H1 (cell line): ENCODE data around the gene ELOVL1. TPM values are rescaled to one million over a fixed set of nuclear protein-coding genes. Genes with fewer than 3 reads are reported as not detected.

ENCODE experiments used
- CTCF ChIA-PET: fragments of 300-600 bp; sonication (Branson Sonifier 250); formaldehyde crosslinking; loops from one replicate; lab custom pipeline; 2021; ENCODE audit not compliant: partially characterized antibody; lab: Charles Lee
- POLR2A ChIA-PET: fragments of 300-600 bp; sonication (Branson Sonifier 250); formaldehyde crosslinking; loops from one replicate; lab custom pipeline; 2021; ENCODE audit warnings: inconsistent platforms; ENCODE audit not compliant: partially characterized antibody; lab: Charles Lee
- DNase-seq, 2 experiments: peaks; one replicate each; pipeline versions ENCODE4 v3.0.0 to v3.0.0-alpha.2; 2010 to 2022; ENCODE audit warnings: low spot score in 2 of 2, low read depth in 1 of 2, mixed read lengths in 1 of 2
- FAIRE-seq: peaks from 2 replicates; lab custom pipeline; 2011; peaks lifted over from hg19 to GRCh38; lab: Jason Lieb, UNC
- H2AFZ ChIP-seq: 2 replicates; pipeline ENCODE4 v1.8.1; 2012; ENCODE audit warnings: low read length, inconsistent platforms
- H2AK5ac ChIP-seq: 2 replicates; pipeline ENCODE4 v1.6.1; 2013; ENCODE audit warnings: low read depth, low read length
- H2BK120ac ChIP-seq: replicated peaks from 2 replicates; pipeline ENCODE3; 2013; ENCODE audit warnings: low read depth, low read length, inconsistent platforms
- H2BK12ac ChIP-seq: 2 replicates; pipeline ENCODE4 v1.6.1; 2013; ENCODE audit warnings: low read depth, low read length
- H2BK15ac ChIP-seq: 2 replicates; pipeline ENCODE4 v1.6.1; 2013; ENCODE audit warnings: low read length
- H2BK20ac ChIP-seq: 2 replicates; pipeline ENCODE4 v1.6.1; 2013; ENCODE audit warnings: low read length
- H2BK5ac ChIP-seq: 2 replicates; pipeline ENCODE4 v1.6.1; 2013; ENCODE audit warnings: low read depth, low read length
- H3K14ac ChIP-seq: 2 replicates; pipeline ENCODE4 v1.6.1; 2013; ENCODE audit warnings: inconsistent platforms; ENCODE audit not compliant: insufficient read length
- H3K18ac ChIP-seq: 2 replicates; pipeline ENCODE4 v1.6.1; 2013; ENCODE audit warnings: low read length; ENCODE audit errors: extremely low read depth
- H3K23ac ChIP-seq: 2 replicates; pipeline ENCODE4 v1.6.1; 2013; ENCODE audit warnings: inconsistent platforms; ENCODE audit not compliant: insufficient read length
- H3K23me2 ChIP-seq: 2 replicates; pipeline ENCODE4 v1.6.1; 2013; ENCODE audit warnings: low read depth, low read length
- H3K27ac ChIP-seq: 2 replicates; pipeline ENCODE4 v1.6.1; 2011; ENCODE audit warnings: low read depth, low read length, inconsistent platforms
- H3K27me3 ChIP-seq, 4 experiments: replicated peaks in 1 of 4; 1 replicate in 1 of 4; 2 replicates in 3 of 4; pipeline versions ENCODE4 v1.6.1 to v1.8.1; 2011 to 2013; ENCODE audit warnings: low read length in 3 of 4, mild to moderate bottlenecking in 3 of 4, inconsistent platforms in 2 of 4, mixed read lengths in 2 of 4, moderate library complexity in 1 of 4; ENCODE audit not compliant: control insufficient read depth in 3 of 4, insufficient read depth in 3 of 4; ENCODE audit errors: extremely low read depth in 1 of 4
- H3K36me3 ChIP-seq, 4 experiments: 2 replicates each; pipeline versions ENCODE4 v1.6.1 to v1.8.1; 2011 to 2013; ENCODE audit warnings: mild to moderate bottlenecking in 4 of 4, low read length in 3 of 4, moderate library complexity in 2 of 4, control low read depth in 1 of 4, inconsistent platforms in 1 of 4; ENCODE audit not compliant: insufficient read depth in 4 of 4, control insufficient read depth in 2 of 4
- H3K4ac ChIP-seq: replicated peaks from 2 replicates; pipeline ENCODE3; 2013; ENCODE audit warnings: low read length, low read depth, mixed read lengths, inconsistent platforms; ENCODE audit not compliant: insufficient read length
- H3K4me1 ChIP-seq, 4 experiments: replicated peaks in 1 of 4; 1 replicate in 1 of 4; 2 replicates in 3 of 4; pipeline versions ENCODE4 v1.6.1 to v1.8.1; 2011 to 2013; ENCODE audit warnings: low read length in 3 of 4, inconsistent platforms in 2 of 4, mixed read lengths in 1 of 4; ENCODE audit not compliant: insufficient read depth in 4 of 4, control insufficient read depth in 3 of 4
- H3K4me2 ChIP-seq, 2 experiments: 2 replicates each; pipeline versions ENCODE4 v1.6.1 to v1.8.1; 2011 to 2013; ENCODE audit warnings: low read depth in 2 of 2, low read length in 2 of 2, control low read depth in 1 of 2, inconsistent platforms in 1 of 2, mild to moderate bottlenecking in 1 of 2; ENCODE audit not compliant: insufficient read depth in 1 of 2
- H3K4me3 ChIP-seq, 4 experiments: fragments of 200-600, 300-600 bp in 1 of 4; sonication (generic), shearing (Covaris generic), sonication (Bioruptor Twin) in 1 of 4; 2 replicates each; pipeline versions ENCODE4 v1.5.1 to v1.8.1; 2011 to 2016; ENCODE audit warnings: low read length in 4 of 4, low read depth in 3 of 4, control low read depth in 2 of 4, inconsistent platforms in 2 of 4, mild to moderate bottlenecking in 2 of 4, mixed read lengths in 1 of 4, moderate library complexity in 1 of 4; ENCODE audit not compliant: insufficient read depth in 2 of 4; ENCODE audit errors: extremely low read depth in 1 of 4
- H3K56ac ChIP-seq: replicated peaks from 2 replicates; pipeline ENCODE3; 2013; ENCODE audit warnings: low read depth, mild to moderate bottlenecking, mixed read lengths, low read length, inconsistent platforms; ENCODE audit not compliant: insufficient read length
- H3K79me1 ChIP-seq: 2 replicates; pipeline ENCODE4 v1.6.1; 2013; ENCODE audit warnings: low read depth, low read length, control low read depth
- H3K79me2 ChIP-seq, 2 experiments: 2 replicates each; pipeline versions ENCODE4 v1.6.1 to v1.8.1; 2012 to 2013; ENCODE audit warnings: low read length in 2 of 2, mild to moderate bottlenecking in 2 of 2, inconsistent platforms in 1 of 2; ENCODE audit not compliant: insufficient read depth in 2 of 2, control insufficient read depth in 1 of 2
- H3K9ac ChIP-seq, 4 experiments: replicated peaks in 1 of 4; 1 replicate in 1 of 4; 2 replicates in 3 of 4; pipeline versions ENCODE4 v1.6.1 to v1.8.1; 2011 to 2013; ENCODE audit warnings: low read depth in 3 of 4, low read length in 3 of 4, control low read depth in 2 of 4, mild to moderate bottlenecking in 2 of 4, moderate library complexity in 2 of 4, inconsistent platforms in 1 of 4; ENCODE audit errors: extremely low read depth in 1 of 4
- H3K9me3 ChIP-seq, 2 experiments: 2 replicates each; pipeline versions ENCODE4 v1.6.1 to v1.8.1; 2012 to 2013; ENCODE audit warnings: mild to moderate bottlenecking in 2 of 2, moderate library complexity in 2 of 2, control low read depth in 1 of 2, inconsistent platforms in 1 of 2, low read depth in 1 of 2, low read length in 1 of 2, mixed read lengths in 1 of 2; ENCODE audit not compliant: insufficient read depth in 2 of 2
- H4K20me1 ChIP-seq, 2 experiments: replicated peaks in 1 of 2; 2 replicates each; pipeline versions ENCODE3 to v1.8.1; 2011 to 2013; ENCODE audit warnings: inconsistent platforms in 2 of 2, low read length in 2 of 2, mild to moderate bottlenecking in 1 of 2; ENCODE audit not compliant: insufficient read depth in 2 of 2, control insufficient read depth in 1 of 2
- H4K5ac ChIP-seq: 2 replicates; pipeline ENCODE4 v1.6.1; 2013; ENCODE audit warnings: low read length, low read depth, mixed read lengths, inconsistent platforms; ENCODE audit not compliant: insufficient read length
- H4K8ac ChIP-seq: 2 replicates; pipeline ENCODE4 v1.8.0; 2013; ENCODE audit warnings: mild to moderate bottlenecking, moderate library complexity, low read length, inconsistent platforms; ENCODE audit not compliant: insufficient read depth; ENCODE audit errors: extremely low read depth
- H4K91ac ChIP-seq: replicated peaks from 2 replicates; pipeline ENCODE3; 2013; ENCODE audit warnings: low read length, mixed read lengths, inconsistent platforms; ENCODE audit not compliant: insufficient read length
- BCL11A ChIP-seq, 2 experiments: IDR thresholded peaks; one replicate each; pipeline ENCODE4 v1.6.1; 2011; ENCODE audit warnings: low read depth in 2 of 2, low read length in 2 of 2, mild to moderate bottlenecking in 2 of 2
- POU5F1 ChIP-seq: IDR thresholded peaks from 2 replicates; pipeline ENCODE4 v1.6.1; 2011; ENCODE audit warnings: low read depth, mild to moderate bottlenecking, low read length, moderate library complexity
- WGBS, 2 experiments: shearing (Covaris generic) in 1 of 2; methylation state at CpG; one replicate each; pipeline versions ENCODE4 v1.1.6 to v1.1.7; 2013 to 2015; ENCODE audit warnings: low lambda C conversion rate in 2 of 2, mixed read lengths in 2 of 2, inconsistent platforms in 1 of 2, low coverage in 1 of 2, missing lambda C conversion rate in 1 of 2; ENCODE audit not compliant: insufficient replicate concordance in 2 of 2, insufficient coverage in 1 of 2, insufficient read length in 1 of 2; ENCODE audit errors: extremely low coverage in 1 of 2, missing lambda C conversion rate in 1 of 2; 5-methylcytosine and 5-hydroxymethylcytosine counted together
- microRNA-seq, 2 experiments: library from miRNA; unstranded; fragments of <30 nt; microRNA quantifications; one replicate each; pipeline versions ENCODE4 to v1.2.0, GENCODE V29; 2016 to 2020; ENCODE audit warnings: borderline microRNAs expressed in 2 of 2, borderline number of aligned reads in 2 of 2, borderline replicate concordance in 1 of 2
- polyA plus RNA-seq, 7 experiments: library from polyadenylated mRNA; depleted of rRNA in 3 of 7; stranded (reverse) in 5 of 7; unstranded in 2 of 7; fragments of >200 nt in 5 of 7; fragments of 200-250 nt in 2 of 7; gene quantifications; 1 replicate in 5 of 7; 2 replicates in 1 of 7; 4 replicates in 1 of 7; pipeline versions ENCODE4 v1.2.1 to v1.2.3, GENCODE V29; 2011 to 2013; ENCODE audit warnings: missing spikeins in 2 of 7, mixed read lengths in 2 of 7
- total RNA-seq: library from RNA; stranded (reverse); fragmentation: NEBNext Ultra II Directional; extraction: Animal tissue kit (Norgen Biotek cat#: 25700); gene quantifications from 2 replicates; pipeline ENCODE4 v1.2.1, GENCODE V29; 2021

The ELOVL1 gene
- total and polyA plus RNA-seq, 2 of the 8 experiments (the other 6 are each of a cell fraction or from before 2014, with no cell fraction given): 28.5 to 68.1 TPM

DNA sequence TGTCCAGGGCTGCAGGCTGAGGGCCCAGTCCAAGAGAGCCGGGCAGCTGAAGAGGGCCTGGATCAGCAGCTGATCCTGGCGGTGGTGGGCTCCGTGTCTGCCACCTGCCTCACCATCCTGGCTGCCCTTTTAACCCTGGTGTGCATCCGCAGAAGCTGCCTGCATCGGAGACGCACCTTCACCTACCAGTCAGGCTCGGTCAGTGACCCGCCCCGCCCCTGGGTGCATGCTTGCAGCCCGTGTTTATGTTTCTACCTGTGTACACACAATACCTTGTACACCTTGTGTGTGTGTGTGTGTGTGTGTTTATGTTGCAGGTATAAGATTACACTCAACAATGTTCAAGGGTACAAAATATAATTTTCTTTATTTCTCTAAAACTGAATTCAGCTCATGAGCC lies 54.0 kb downstream of the ELOVL1 start:
- Histone ChIP-seq H3K79me1 (no peaks in the 10 kb centered on the region), H2AFZ (no peak overlapping the region), H3K23ac (no peak overlapping the region), H4K20me1 (no peaks in the 10 kb centered on the region), H4K8ac (no peak overlapping the region), H3K9ac (no peak overlapping the region), H2BK5ac (no peak overlapping the region), H3K4me3 (no peak overlapping the region), H2BK12ac (no peak overlapping the region), H3K9me3 (no peaks in the 10 kb centered on the region), H2BK15ac (no peak overlapping the region), H3K79me2 (no peaks in the 10 kb centered on the region), H3K4me2 (no peak overlapping the region), H4K91ac (no peak overlapping the region), H3K27me3 (no peaks in the 10 kb centered on the region; a peak in 1 of 7 replicates), H3K4me1 (peaks cover 0 to 5% (median 0%) of the 10 kb centered on the region in 4 experiments; a peak in 1 of 7 replicates), H2BK20ac (no peak overlapping the region), H3K27ac (no peak overlapping the region), H2AK5ac (no peak overlapping the region), H3K36me3 (no peaks in the 10 kb centered on the region), H3K14ac (no peak overlapping the region), H3K56ac (no peak overlapping the region), H3K23me2 (no peaks in the 10 kb centered on the region), H3K4ac (no peak overlapping the region), H3K18ac (no peak overlapping the region), H2BK120ac (no peak overlapping the region), H4K5ac (no peak overlapping the region)
- no peak for TF ChIP-seq POU5F1
- no peak for TF ChIP-seq BCL11A (IDR thresholded peaks at IDR 0.05; ENCODE audit: low read depth in 2 of 2, low read length in 2 of 2)
- ChIA-PET POLR2A (interaction anchor here (0.8 to 1.1 kb wide), 2 partner anchors 44 to 45 kb away, joined by 3 to 4 read pairs; partner anchors contain the start of gene CDC20), CTCF (interaction anchor here (0.7 to 0.9 kb wide), 3 partner anchors 9 to 77 kb away, joined by 3 read pairs; no protein-coding TSS in a partner anchor)
- no peak for DNase-seq
- WGBS, 2 experiments: 91% methylated on average over 8 of the region's 10 CpGs; no CpG with 5 or more reads in 1 of the 2 experiments
- FAIRE-seq: no peak

Small RNAs within 50 kb of the gene (microRNA-seq; reads per million reads assigned to microRNA genes)
- 0.20 to 0.23 reads per million in 2 experiments for gene MIR6734

Other genes with a start within 250 kb of the ELOVL1 start
- gene EBNA1BP2, start 195.7 kb downstream of the ELOVL1 start, total RNA-seq: 102 and 104 TPM in 2 replicates
- gene EBNA1BP2, start 195.7 kb downstream of the ELOVL1 start, polyA plus RNA-seq (2011; rRNA removed): 31.0 and 46.0 TPM in 2 replicates
- gene CFAP57, start 195.7 kb downstream of the ELOVL1 start, total RNA-seq: 0.23 and 0.80 TPM in 2 replicates
- 0.20 and 0.36 TPM in 2 replicates for gene CFAP57, start 195.7 kb downstream of the ELOVL1 start, polyA plus RNA-seq (2011; rRNA removed)
- gene TMEM125, start 98.0 kb downstream of the ELOVL1 start, total RNA-seq: 24.6 and 26.5 TPM in 2 replicates
- gene TMEM125, start 98.0 kb downstream of the ELOVL1 start, polyA plus RNA-seq (2011; rRNA removed): 46.7 and 54.2 TPM in 2 replicates
- 10.6 and 12.0 TPM in 2 replicates for gene C1orf210, start 82.4 kb downstream of the ELOVL1 start, total RNA-seq
- gene C1orf210, start 82.4 kb downstream of the ELOVL1 start, polyA plus RNA-seq (2011; rRNA removed): 27.9 and 29.9 TPM in 2 replicates
- 2.2 and 2.7 TPM in 2 replicates for gene TIE1, start 67.0 kb downstream of the ELOVL1 start, total RNA-seq
- 0.74 and 1.5 TPM in 2 replicates for gene TIE1, start 67.0 kb downstream of the ELOVL1 start, polyA plus RNA-seq (2011; rRNA removed)
- gene MPL, start 30.2 kb downstream of the ELOVL1 start, total RNA-seq: not detected in 2 replicates
- 0.08 and 0.11 TPM in 2 replicates for gene MPL, start 30.2 kb downstream of the ELOVL1 start, polyA plus RNA-seq (2011; rRNA removed)
- gene CDC20, start 9.0 kb downstream of the ELOVL1 start, total RNA-seq: 221 and 252 TPM in 2 replicates
- 214 and 350 TPM in 2 replicates for gene CDC20, start 9.0 kb downstream of the ELOVL1 start, polyA plus RNA-seq (2011; rRNA removed)
- 19.5 and 20.6 TPM in 2 replicates for gene MED8, start 21.8 kb upstream of the ELOVL1 start, total RNA-seq
- gene MED8, start 21.8 kb upstream of the ELOVL1 start, polyA plus RNA-seq (2011; rRNA removed): 6.7 and 7.0 TPM in 2 replicates
- gene SZT2, start 21.9 kb upstream of the ELOVL1 start, total RNA-seq: 12.9 and 13.8 TPM in 2 replicates
- gene SZT2, start 21.9 kb upstream of the ELOVL1 start, polyA plus RNA-seq (2011; rRNA removed): 4.7 and 8.0 TPM in 2 replicates
- 17.0 and 17.7 TPM in 2 replicates for gene HYI, start 85.9 kb upstream of the ELOVL1 start, total RNA-seq
- 14.4 and 21.8 TPM in 2 replicates for gene HYI, start 85.9 kb upstream of the ELOVL1 start, polyA plus RNA-seq (2011; rRNA removed)
- 221 and 231 TPM in 2 replicates for gene PTPRF, start 162.9 kb upstream of the ELOVL1 start, total RNA-seq
- gene PTPRF, start 162.9 kb upstream of the ELOVL1 start, polyA plus RNA-seq (2011; rRNA removed): 136 and 174 TPM in 2 replicates